SK-N-SH treated with all-trans-retinoic acid at 6 μM for 48 hours (cell line): ENCODE measurements around the gene RIN3.

ENCODE experiments used
- ARNTL ChIP-seq: fragments of 450-650 bp; formaldehyde crosslinking; IDR thresholded peaks from 2 replicates; pipeline ENCODE4 v1.5.0; 2020; ENCODE audit warnings: low read depth, mild to moderate bottlenecking, moderate library complexity, borderline replicate concordance
- GLIS3 ChIP-seq: fragments of 250-450 bp; sonication (Bioruptor Pico); IDR thresholded peaks from 2 replicates; pipeline ENCODE4 v1.5.0; 2020; ENCODE audit warnings: mild to moderate bottlenecking, moderate library complexity
- ISL1 ChIP-seq: fragments of 250-450 bp; sonication (Bioruptor Pico); IDR thresholded peaks from 2 replicates; pipeline ENCODE4 v2.1.2; 2022; ENCODE audit warnings: mild to moderate bottlenecking, moderate library complexity
- RARB ChIP-seq: fragments of 250-450 bp; sonication (Bioruptor Pico); IDR thresholded peaks from 2 replicates; pipeline ENCODE4 v1.8.0; 2021; ENCODE audit warnings: mild to moderate bottlenecking, moderate library complexity
- TOX ChIP-seq: fragments of 250-450 bp; sonication (Bioruptor Pico); IDR thresholded peaks from 2 replicates; pipeline ENCODE4 v1.8.0; 2021; ENCODE audit warnings: mild to moderate bottlenecking, moderate library complexity, borderline replicate concordance
- ZC3H10 ChIP-seq: fragments of 250-450 bp; sonication (Bioruptor Pico); IDR thresholded peaks from 2 replicates; pipeline ENCODE4 v1.5.1; 2021; ENCODE audit warnings: mild to moderate bottlenecking, moderate library complexity
- ZNF565 ChIP-seq: fragments of 450-650 bp; formaldehyde crosslinking; conservative IDR thresholded peaks from 2 replicates; pipeline ENCODE4 v1.5.0; 2020; ENCODE audit warnings: low read depth, mild to moderate bottlenecking, moderate library complexity
- TF ChIP-seq, protein P1 (sequence below): fragments of 250-450 bp; sonication (Bioruptor Pico); IDR thresholded peaks from 2 replicates; pipeline ENCODE4 v1.8.0; 2020; ENCODE audit warnings: mild to moderate bottlenecking, moderate library complexity, borderline replicate concordance
- TF ChIP-seq, protein P2 (sequence below): fragments of 250-450 bp; sonication (Bioruptor Pico); IDR thresholded peaks from 2 replicates; pipeline ENCODE4 v1.5.0; 2020; ENCODE audit warnings: mild to moderate bottlenecking, moderate library complexity

DNA sequence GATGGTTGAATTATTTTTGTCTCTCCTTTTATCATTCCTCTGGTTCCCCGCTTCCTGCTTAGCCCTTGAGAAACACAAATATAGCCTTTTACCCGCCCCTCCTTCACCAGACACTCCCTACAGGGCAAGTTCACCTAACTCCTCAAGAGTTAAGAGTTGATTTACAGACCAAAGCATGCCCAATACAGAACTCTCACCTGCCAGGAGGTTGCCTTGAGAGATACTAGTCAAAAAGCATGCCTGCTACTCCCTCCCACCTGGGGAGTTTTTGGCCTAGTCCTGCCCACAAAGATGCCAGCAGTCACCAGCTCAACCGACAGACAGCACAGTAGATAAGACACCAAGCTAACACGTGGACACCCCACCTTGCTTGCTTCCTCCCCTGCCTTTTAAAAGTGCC lies 223.6 kb downstream of the RIN3 start:
- TF ChIP-seq RARB (CRISPR knock-in tag), result no peak
- TF ChIP-seq, protein P1, sequence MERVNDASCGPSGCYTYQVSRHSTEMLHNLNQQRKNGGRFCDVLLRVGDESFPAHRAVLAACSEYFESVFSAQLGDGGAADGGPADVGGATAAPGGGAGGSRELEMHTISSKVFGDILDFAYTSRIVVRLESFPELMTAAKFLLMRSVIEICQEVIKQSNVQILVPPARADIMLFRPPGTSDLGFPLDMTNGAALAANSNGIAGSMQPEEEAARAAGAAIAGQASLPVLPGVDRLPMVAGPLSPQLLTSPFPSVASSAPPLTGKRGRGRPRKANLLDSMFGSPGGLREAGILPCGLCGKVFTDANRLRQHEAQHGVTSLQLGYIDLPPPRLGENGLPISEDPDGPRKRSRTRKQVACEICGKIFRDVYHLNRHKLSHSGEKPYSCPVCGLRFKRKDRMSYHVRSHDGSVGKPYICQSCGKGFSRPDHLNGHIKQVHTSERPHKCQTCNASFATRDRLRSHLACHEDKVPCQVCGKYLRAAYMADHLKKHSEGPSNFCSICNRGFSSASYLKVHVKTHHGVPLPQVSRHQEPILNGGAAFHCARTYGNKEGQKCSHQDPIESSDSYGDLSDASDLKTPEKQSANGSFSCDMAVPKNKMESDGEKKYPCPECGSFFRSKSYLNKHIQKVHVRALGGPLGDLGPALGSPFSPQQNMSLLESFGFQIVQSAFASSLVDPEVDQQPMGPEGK (CRISPR knock-in tag), result no peak
- no peak for TF ChIP-seq GLIS3 (CRISPR knock-in tag)
- TF ChIP-seq ZC3H10 (CRISPR knock-in tag), result no peak
- no peak for TF ChIP-seq ARNTL (CRISPR knock-in tag)
- TF ChIP-seq, protein P2, sequence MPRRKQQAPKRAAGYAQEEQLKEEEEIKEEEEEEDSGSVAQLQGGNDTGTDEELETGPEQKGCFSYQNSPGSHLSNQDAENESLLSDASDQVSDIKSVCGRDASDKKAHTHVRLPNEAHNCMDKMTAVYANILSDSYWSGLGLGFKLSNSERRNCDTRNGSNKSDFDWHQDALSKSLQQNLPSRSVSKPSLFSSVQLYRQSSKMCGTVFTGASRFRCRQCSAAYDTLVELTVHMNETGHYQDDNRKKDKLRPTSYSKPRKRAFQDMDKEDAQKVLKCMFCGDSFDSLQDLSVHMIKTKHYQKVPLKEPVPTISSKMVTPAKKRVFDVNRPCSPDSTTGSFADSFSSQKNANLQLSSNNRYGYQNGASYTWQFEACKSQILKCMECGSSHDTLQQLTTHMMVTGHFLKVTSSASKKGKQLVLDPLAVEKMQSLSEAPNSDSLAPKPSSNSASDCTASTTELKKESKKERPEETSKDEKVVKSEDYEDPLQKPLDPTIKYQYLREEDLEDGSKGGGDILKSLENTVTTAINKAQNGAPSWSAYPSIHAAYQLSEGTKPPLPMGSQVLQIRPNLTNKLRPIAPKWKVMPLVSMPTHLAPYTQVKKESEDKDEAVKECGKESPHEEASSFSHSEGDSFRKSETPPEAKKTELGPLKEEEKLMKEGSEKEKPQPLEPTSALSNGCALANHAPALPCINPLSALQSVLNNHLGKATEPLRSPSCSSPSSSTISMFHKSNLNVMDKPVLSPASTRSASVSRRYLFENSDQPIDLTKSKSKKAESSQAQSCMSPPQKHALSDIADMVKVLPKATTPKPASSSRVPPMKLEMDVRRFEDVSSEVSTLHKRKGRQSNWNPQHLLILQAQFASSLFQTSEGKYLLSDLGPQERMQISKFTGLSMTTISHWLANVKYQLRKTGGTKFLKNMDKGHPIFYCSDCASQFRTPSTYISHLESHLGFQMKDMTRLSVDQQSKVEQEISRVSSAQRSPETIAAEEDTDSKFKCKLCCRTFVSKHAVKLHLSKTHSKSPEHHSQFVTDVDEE (CRISPR knock-in tag), result no peak
- no peak for TF ChIP-seq TOX (CRISPR knock-in tag)
- TF ChIP-seq ZNF565 (CRISPR knock-in tag), result no peak
- no peak for TF ChIP-seq ISL1 (CRISPR knock-in tag)
